DOHH2 (cell line): ENCODE results near the gene ZPR1.
A peak's percentile ranks its signal among the peaks of the same experiment; 100 is the strongest.

ENCODE experiments used
- H3F3A ChIP-seq: fragments of 200-600 bp; sonication (generic), shearing (Covaris generic); 2 replicates; pipeline ENCODE4 v1.6.0; 2016; ENCODE audit warnings: antibody characterized with exemption, mild to moderate bottlenecking; ENCODE audit not compliant: control insufficient read depth, insufficient read depth
- H3K27ac ChIP-seq: fragments of 200-600 bp; sonication (generic); 2 replicates; pipeline ENCODE4 v1.5.1; 2014; ENCODE audit warnings: low read depth, mild to moderate bottlenecking, low read length, moderate library complexity
- H3K27me3 ChIP-seq: fragments of 200-600 bp; sonication (generic); 2 replicates; pipeline ENCODE4 v1.6.1; 2014; ENCODE audit warnings: mild to moderate bottlenecking, low read length, mixed read lengths; ENCODE audit not compliant: control insufficient read depth
- H3K36me3 ChIP-seq: fragments of 200-600 bp; sonication (generic); 2 replicates; pipeline ENCODE4 v1.6.1; 2014; ENCODE audit warnings: mild to moderate bottlenecking, low read length, moderate library complexity, mixed read lengths; ENCODE audit not compliant: control insufficient read depth
- H3K4me1 ChIP-seq: fragments of 200-600 bp; sonication (generic); 2 replicates; pipeline ENCODE4 v1.6.1; 2014; ENCODE audit warnings: mild to moderate bottlenecking, low read length, mixed read lengths; ENCODE audit not compliant: control insufficient read depth
- H3K4me2 ChIP-seq: fragments of 200-600 bp; sonication (generic); 2 replicates; pipeline ENCODE4 v1.6.0; 2014; ENCODE audit warnings: mild to moderate bottlenecking, low read length, moderate library complexity
- H3K4me3 ChIP-seq: fragments of 200-600 bp; sonication (generic); 2 replicates; pipeline ENCODE4 v1.5.1; 2014; ENCODE audit warnings: mild to moderate bottlenecking, low read length, mixed read lengths
- H3K79me2 ChIP-seq: fragments of 200-600 bp; sonication (generic); 2 replicates; pipeline ENCODE4 v1.6.1; 2014; ENCODE audit warnings: mild to moderate bottlenecking, low read length, mixed read lengths; ENCODE audit not compliant: control insufficient read depth
- H3K9me2 ChIP-seq: fragments of 200-600 bp; sonication (generic); replicated peaks from 2 replicates; pipeline ENCODE4 v1.6.1; 2014; ENCODE audit warnings: mild to moderate bottlenecking, low read length, mixed read lengths; ENCODE audit not compliant: control insufficient read depth
- H3K9me3 ChIP-seq: fragments of 200-600 bp; sonication (generic); 2 replicates; pipeline ENCODE4 v1.6.1; 2014; ENCODE audit warnings: antibody characterized with exemption, low read length, mixed read lengths; ENCODE audit not compliant: control insufficient read depth, insufficient read depth
- H4K20me1 ChIP-seq: fragments of 200-600 bp; sonication (generic); 2 replicates; pipeline ENCODE4 v1.6.0; 2014; ENCODE audit warnings: low read depth, mild to moderate bottlenecking, antibody characterized with exemption, low read length, moderate library complexity; ENCODE audit not compliant: control insufficient read depth, insufficient read depth
- CTCF ChIP-seq: fragments of 200-600 bp; sonication (generic); IDR thresholded peaks from one replicate; pipeline ENCODE4 v1.5.1; 2014; ENCODE audit warnings: antibody characterized with exemption, mild to moderate bottlenecking, low read depth, low read length; ENCODE audit not compliant: poor library complexity, severe bottlenecking
- EZH2phosphoT487 ChIP-seq: fragments of 200-600 bp; sonication (generic); IDR thresholded peaks from 2 replicates; pipeline ENCODE4 v1.6.1; 2017; ENCODE audit warnings: borderline replicate concordance, mild to moderate bottlenecking, antibody characterized with exemption, low read length, moderate library complexity, mixed read lengths

ZPR1 gene

GRCh38 chr11:116773203-116774097 is 14.4 kb downstream of the ZPR1 start:
- peak overlapping the region; percentile 77 for H3K4me3 ChIP-seq

GRCh38 chr11:116772443-116773202 is 15.2 kb downstream of the ZPR1 start, which contains the start of gene BUD13:
Gene BUD13, minus strand, starts transcription at chr11:116772987. Its CDS starts 23 bp downstream, at chr11:116772964.
- Histone ChIP-seq H3K4me2 (peak within 1 kb of the TSS; percentile 83), H3K36me3 (peaks cover 55% of the 10 kb centered on the region), H3K9me3 (no peaks in the 10 kb centered on the region), H3K9me2 (no peaks in the 10 kb centered on the region), H3K4me1 (peaks cover 29% of the 10 kb centered on the region), H3K27me3 (no peaks in the 10 kb centered on the region), H3K4me3 (peak within 1 kb of the TSS; percentile 85), H3K79me2 (peaks cover 39% of the 10 kb centered on the region), H3F3A (peaks cover 18% of the 10 kb centered on the region; the same call in 1 of the 2 replicates), H3K27ac (peak within 1 kb of the TSS; percentile 78), H4K20me1 (no peaks in the 10 kb centered on the region)
- TF ChIP-seq EZH2phosphoT487 (no peak), CTCF (no peak)

More at GRCh38 chr11:116773203-116774097, 14.4 kb downstream of the ZPR1 start:
- Histone ChIP-seq H3K79me2 (peaks cover 36% of the 10 kb centered on the region), H3K36me3 (peaks cover 58% of the 10 kb centered on the region), H4K20me1 (no peaks in the 10 kb centered on the region), H3K4me2 (peak overlapping the region; percentile 83), H3K27me3 (no peaks in the 10 kb centered on the region), H3K4me1 (peaks cover 29% of the 10 kb centered on the region), H3K27ac (peak overlapping the region; percentile 78), H3F3A (peaks cover 18% of the 10 kb centered on the region; the same call in 1 of the 2 replicates), H3K9me3 (no peaks in the 10 kb centered on the region), H3K9me2 (no peaks in the 10 kb centered on the region)
- TF ChIP-seq EZH2phosphoT487 (no peak), CTCF (no peak)

GRCh38 chr11:116771935-116772334 is 15.9 kb downstream of the ZPR1 start:
- Histone ChIP-seq H3K27me3 (no peaks in the 10 kb centered on the region), H3K27ac (peak overlapping the region; percentile 77), H3K36me3 (peaks cover 51% of the 10 kb centered on the region), H3K9me2 (no peaks in the 10 kb centered on the region), H3K9me3 (no peaks in the 10 kb centered on the region), H3K4me1 (peaks cover 29% of the 10 kb centered on the region), H3F3A (peaks cover 16% of the 10 kb centered on the region; the same call in 1 of the 2 replicates), H3K4me3 (peak overlapping the region; percentile 85), H4K20me1 (no peaks in the 10 kb centered on the region), H3K4me2 (peak overlapping the region; percentile 81), H3K79me2 (peaks cover 39% of the 10 kb centered on the region)
- TF ChIP-seq CTCF: no peak
- no peak for TF ChIP-seq EZH2phosphoT487
